Breast epithelium (tissue), 4 donors: ENCODE results near the gene KCTD14. TPM values are rescaled to one million over a fixed set of nuclear protein-coding genes. Genes with fewer than 3 reads are reported as not detected.
A peak's percentile ranks its signal among the peaks of the same experiment; 100 is the strongest.

Experiments
- DNase-seq, 2 donors: peaks; one replicate each; pipeline ENCODE4 v3.0.0-alpha.2; 2019; ENCODE audit warnings: low spot score in 2 of 2
- H3K27ac ChIP-seq, 2 donors: fragments of 200-600 bp; sonication (generic) in 1 of 2; one replicate each; pipeline ENCODE4 v1.5.1; 2016 to 2019; ENCODE audit warnings: mild to moderate bottlenecking in 1 of 2
- H3K27me3 ChIP-seq, 2 donors: fragments of 200-600 bp; sonication (generic) in 1 of 2; one replicate each; pipeline versions ENCODE4 v1.5.1 to v1.6.0; 2017 to 2019; ENCODE audit warnings: control low read depth in 1 of 2, mild to moderate bottlenecking in 1 of 2
- H3K36me3 ChIP-seq: fragments of 200-600 bp; one replicate; pipeline ENCODE4 v1.5.1; 2019
- H3K4me1 ChIP-seq, 2 donors: fragments of 200-600 bp; sonication (generic); one replicate each; pipeline ENCODE4 v1.5.1; 2016 to 2019; ENCODE audit warnings: control low read depth in 1 of 2
- H3K4me3 ChIP-seq, 3 donors: fragments of 200-600 bp; sonication (generic); 1 replicate in 2 of 3; 2 replicates in 1 of 3; pipeline ENCODE4 v1.5.1; 2016 to 2019; ENCODE audit warnings: mild to moderate bottlenecking in 3 of 3, moderate library complexity in 2 of 3
- H3K9me3 ChIP-seq, 2 donors: fragments of 200-600 bp; sonication (generic) in 1 of 2; one replicate each; pipeline ENCODE4 v1.5.1; 2016 to 2019; ENCODE audit warnings: control low read depth in 1 of 2
- POLR2A ChIP-seq: fragments of 450-650 bp; IDR thresholded peaks from one replicate; pipeline ENCODE4 v1.6.1; 2016; ENCODE audit warnings: antibody characterized with exemption, mild to moderate bottlenecking, moderate library complexity
- POLR2AphosphoS5 ChIP-seq, 3 donors: sonication (generic); formaldehyde crosslinking; IDR thresholded peaks; one replicate each; pipeline ENCODE4 v1.6.1; 2017; ENCODE audit warnings: antibody characterized with exemption in 3 of 3
- intact Hi-C: fragments of 100-400 bp; cut with DNase I; formaldehyde crosslinking; loops from one replicate; pipeline ENCODE4 v1.15.1; 2023; ENCODE audit warnings: low total_unique reads
- total RNA-seq, 3 donors: library from RNA; depleted of rRNA; stranded (reverse); fragments of >200 nt; gene quantifications; one replicate each; pipeline ENCODE4 v1.1.0, GENCODE V29; 2016
- TF ChIP-seq, protein P1 (sequence below), 3 donors: fragments of 450-650 bp; IDR thresholded peaks; one replicate each; pipeline ENCODE4 v1.5.1; 2016 to 2017; ENCODE audit warnings: antibody characterized with exemption in 3 of 3, mild to moderate bottlenecking in 3 of 3, moderate library complexity in 3 of 3

Gene KCTD14
- total RNA-seq, 3 donors from 2014 or later = 0.64 to 22.4 (median 7.9) TPM

DNA sequence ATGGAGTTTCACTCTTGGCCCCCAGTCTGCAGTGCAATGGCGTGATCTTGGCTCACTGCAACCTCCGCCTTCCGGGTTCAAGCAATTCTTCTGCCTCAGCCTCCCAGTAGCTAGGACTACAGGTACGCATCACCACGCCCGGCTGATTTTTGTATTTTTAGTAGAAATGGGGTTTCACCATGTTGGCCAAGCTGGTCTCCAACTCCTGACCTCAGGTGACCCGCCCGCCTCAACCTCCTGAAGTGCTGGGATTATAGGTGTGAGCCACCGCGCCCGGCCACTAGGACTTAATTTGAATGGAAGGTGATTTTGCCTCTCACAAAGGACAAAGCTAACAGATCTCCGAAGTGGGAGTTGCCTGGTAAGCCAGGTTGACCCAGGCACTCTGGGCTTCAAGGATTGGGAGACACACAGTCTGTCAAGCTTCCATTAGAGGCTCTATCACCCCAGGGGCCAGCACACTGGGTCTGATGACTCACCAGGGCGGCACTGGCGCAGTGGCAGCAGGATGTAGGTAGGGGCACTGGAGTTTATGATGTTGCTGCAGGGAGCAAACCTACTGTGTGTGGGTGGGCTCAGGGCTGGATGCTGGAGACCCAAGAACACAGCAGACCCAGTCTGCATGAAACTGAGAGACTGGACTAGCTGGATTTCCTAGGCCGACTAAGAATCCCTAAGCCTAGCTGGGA is 17.8 kb upstream of the KCTD14 start:
- Histone ChIP-seq H3K4me3 (no peak overlapping the region), H3K4me1 (peaks cover 2 to 18% of the 10 kb centered on the region in 2 donors), H3K27ac (peak overlapping the region; percentile 73 to 83), H3K36me3 (no peaks in the 10 kb centered on the region), H3K27me3 (no peaks in the 10 kb centered on the region), H3K9me3 (no peaks in the 10 kb centered on the region)
- intact Hi-C loops = no loop called here
- no peak for DNase-seq
- TF ChIP-seq, protein P1, sequence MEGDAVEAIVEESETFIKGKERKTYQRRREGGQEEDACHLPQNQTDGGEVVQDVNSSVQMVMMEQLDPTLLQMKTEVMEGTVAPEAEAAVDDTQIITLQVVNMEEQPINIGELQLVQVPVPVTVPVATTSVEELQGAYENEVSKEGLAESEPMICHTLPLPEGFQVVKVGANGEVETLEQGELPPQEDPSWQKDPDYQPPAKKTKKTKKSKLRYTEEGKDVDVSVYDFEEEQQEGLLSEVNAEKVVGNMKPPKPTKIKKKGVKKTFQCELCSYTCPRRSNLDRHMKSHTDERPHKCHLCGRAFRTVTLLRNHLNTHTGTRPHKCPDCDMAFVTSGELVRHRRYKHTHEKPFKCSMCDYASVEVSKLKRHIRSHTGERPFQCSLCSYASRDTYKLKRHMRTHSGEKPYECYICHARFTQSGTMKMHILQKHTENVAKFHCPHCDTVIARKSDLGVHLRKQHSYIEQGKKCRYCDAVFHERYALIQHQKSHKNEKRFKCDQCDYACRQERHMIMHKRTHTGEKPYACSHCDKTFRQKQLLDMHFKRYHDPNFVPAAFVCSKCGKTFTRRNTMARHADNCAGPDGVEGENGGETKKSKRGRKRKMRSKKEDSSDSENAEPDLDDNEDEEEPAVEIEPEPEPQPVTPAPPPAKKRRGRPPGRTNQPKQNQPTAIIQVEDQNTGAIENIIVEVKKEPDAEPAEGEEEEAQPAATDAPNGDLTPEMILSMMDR (IDR thresholded peaks at IDR 0.05) = no peak
- no peak for TF ChIP-seq POLR2AphosphoS5 (IDR thresholded peaks at IDR 0.05)
- TF ChIP-seq POLR2A = no peak

DNA sequence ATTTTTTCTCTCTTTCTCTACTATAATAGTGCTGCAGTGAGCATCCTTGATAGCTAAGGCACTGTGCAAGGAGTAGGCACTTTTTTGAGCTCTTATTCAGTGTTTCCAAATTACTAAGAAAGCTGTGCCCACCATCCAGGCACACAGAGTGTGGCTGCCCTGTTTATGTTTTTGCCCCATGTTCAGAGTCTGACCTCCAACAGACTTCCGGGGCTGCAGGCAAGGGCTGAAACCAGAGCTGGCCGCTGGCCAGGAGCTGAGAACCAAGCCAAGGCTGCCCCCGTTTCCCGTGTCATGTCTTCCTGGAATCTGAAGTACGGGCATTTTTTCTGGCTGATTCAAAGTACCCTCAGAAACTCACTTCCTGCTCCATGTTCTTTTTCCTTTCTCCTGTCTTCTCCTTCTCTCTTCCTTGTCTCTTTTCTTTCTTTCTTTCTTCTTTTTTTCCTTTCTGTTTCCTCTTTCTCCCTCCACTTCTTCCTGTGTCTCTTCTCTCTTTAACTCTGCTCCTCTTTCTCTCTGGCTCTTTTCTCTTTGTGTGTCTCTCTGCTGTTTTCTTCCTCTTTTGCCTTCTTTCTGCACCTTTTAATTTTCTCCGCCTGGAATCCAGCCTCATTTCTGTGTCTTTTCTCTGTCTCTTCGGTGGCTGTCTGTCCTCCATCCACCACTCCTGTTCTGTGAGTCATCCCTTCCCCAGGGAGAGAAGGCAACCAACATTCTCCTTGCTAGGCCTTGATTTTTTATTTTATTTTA is 17.0 kb upstream of the KCTD14 start:
- DNase-seq = peak in 1 of 2 donors; percentile 72
- peak overlapping the region; percentile 73 to 83 for H3K27ac ChIP-seq
- intact Hi-C loops = no loop called here
- peaks cover 0 to 14% of the 10 kb centered on the region in 2 donors for H3K4me1 ChIP-seq
- no peaks in the 10 kb centered on the region for H3K27me3 ChIP-seq
- TF ChIP-seq POLR2A (no peak), POLR2AphosphoS5 (IDR thresholded peaks at IDR 0.05) (no peak)
- TF ChIP-seq, protein P1 (IDR thresholded peaks at IDR 0.05) = no peak
- no peaks in the 10 kb centered on the region for H3K36me3 ChIP-seq
- peak overlapping the region; percentile 1 to 24 (median 17) for H3K4me3 ChIP-seq
- H3K9me3 ChIP-seq = no peaks in the 10 kb centered on the region

DNA sequence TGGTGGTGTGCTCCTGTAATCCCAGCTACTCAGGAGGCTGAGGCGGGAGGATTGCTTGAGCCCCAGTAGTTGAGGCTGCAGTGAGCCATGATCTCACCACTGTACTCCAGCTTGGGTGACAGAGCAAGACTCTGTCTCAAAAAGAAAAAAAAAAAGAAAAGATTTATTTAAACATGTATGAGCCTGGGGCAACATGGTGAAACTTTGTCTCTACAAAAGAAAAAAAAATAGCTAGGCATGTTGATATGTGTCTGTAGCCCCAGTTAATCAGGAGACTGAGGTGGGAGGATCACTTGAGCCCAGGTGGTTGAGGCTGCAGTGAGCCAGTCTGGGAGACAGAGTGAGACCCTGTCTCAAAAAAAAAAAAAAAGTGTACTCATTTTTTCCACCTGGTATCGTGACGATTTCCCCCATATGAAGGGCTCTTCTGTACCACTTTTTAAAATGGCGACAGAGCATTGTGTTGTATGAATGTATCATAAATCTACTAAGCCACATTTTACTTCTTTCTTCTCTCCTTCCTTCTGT is 16.4 kb upstream of the KCTD14 start:
- Histone ChIP-seq H3K4me3 (peak overlapping the region in 1 of 3 donors; percentile 17), H3K9me3 (no peaks in the 10 kb centered on the region), H3K4me1 (peaks cover 0 to 14% of the 10 kb centered on the region in 2 donors), H3K27me3 (no peaks in the 10 kb centered on the region), H3K27ac (peak overlapping the region; percentile 70 to 83), H3K36me3 (no peaks in the 10 kb centered on the region)
- TF ChIP-seq POLR2AphosphoS5 (IDR thresholded peaks at IDR 0.05) = no peak
- no peak for TF ChIP-seq POLR2A
- TF ChIP-seq, protein P1 (IDR thresholded peaks at IDR 0.05) = no peak
- DNase-seq = no peak
- intact Hi-C loops = no loop called here

DNA sequence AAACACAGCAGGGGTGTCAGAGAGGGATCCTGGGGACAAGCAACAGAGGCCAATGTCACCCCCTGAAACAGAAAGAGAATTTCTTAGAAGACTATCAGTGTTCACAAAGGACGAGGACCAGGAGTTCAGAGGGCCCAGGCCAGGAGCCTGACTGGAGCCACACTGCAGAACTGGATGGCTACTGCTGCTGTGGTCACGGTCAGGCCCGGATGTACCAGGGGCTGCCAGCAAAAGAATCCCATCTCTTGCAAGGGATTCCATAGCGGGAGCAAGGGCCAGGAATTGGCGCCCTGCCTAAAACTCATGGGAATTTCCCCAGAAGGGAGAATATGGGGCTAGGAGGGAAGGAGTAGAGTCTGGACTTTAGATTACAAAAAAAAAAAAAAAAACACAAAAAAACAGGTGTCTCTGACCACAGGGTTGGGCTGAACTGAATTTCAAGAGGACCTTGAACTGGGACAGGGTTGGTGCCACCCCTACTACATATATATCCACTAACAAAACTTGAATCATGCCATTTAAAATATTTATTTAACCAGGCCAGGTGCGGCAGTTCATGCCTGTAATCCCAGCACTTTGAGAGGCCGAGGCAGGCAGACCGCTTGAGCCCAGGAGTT is 15.7 kb upstream of the KCTD14 start:
- peak overlapping the region; percentile 20 to 83 for H3K27ac ChIP-seq

More for the DNA sequence above, 15.7 kb upstream of the KCTD14 start:
- H3K27me3 ChIP-seq = no peaks in the 10 kb centered on the region
- H3K4me3 ChIP-seq = no peak overlapping the region
- H3K9me3 ChIP-seq = no peaks in the 10 kb centered on the region
- no peaks in the 10 kb centered on the region for H3K36me3 ChIP-seq
- H3K4me1 ChIP-seq = peaks cover 0 to 14% of the 10 kb centered on the region in 2 donors
- intact Hi-C loops = no loop called here
- TF ChIP-seq POLR2A (no peak), POLR2AphosphoS5 (IDR thresholded peaks at IDR 0.05) (no peak)
- TF ChIP-seq, protein P1 (IDR thresholded peaks at IDR 0.05) = no peak
- DNase-seq = no peak
